Urinary bladder (tissue), 4 donors: ENCODE measurements around the gene HFE. TPM values are rescaled to one million over a fixed set of nuclear protein-coding genes. Genes with fewer than 3 reads are reported as not detected.

Experiments used
- DNase-seq: peaks from one replicate; pipeline ENCODE4 v3.0.0-alpha.2; 2015; ENCODE audit errors: extremely low spot score
- H3K27ac ChIP-seq: one replicate; pipeline ENCODE4 v1.5.1; 2013; ENCODE audit warnings: low read depth, mild to moderate bottlenecking, moderate library complexity
- H3K36me3 ChIP-seq: one replicate; pipeline ENCODE4 v1.6.1; 2013; ENCODE audit warnings: mild to moderate bottlenecking, moderate library complexity; ENCODE audit not compliant: insufficient read depth
- H3K4me1 ChIP-seq: one replicate; pipeline ENCODE4 v1.6.1; 2013; ENCODE audit warnings: mild to moderate bottlenecking, moderate library complexity; ENCODE audit not compliant: insufficient read depth
- H3K4me3 ChIP-seq: one replicate; pipeline ENCODE4 v1.5.1; 2013; ENCODE audit warnings: low read depth, low read length
- WGBS: extraction: QIAGEN DNeasy Blood & Tissue Kit; methylation state at CpG from one replicate; pipeline ENCODE4 v1.1.7; 2013; 5-methylcytosine and 5-hydroxymethylcytosine counted together
- polyA plus RNA-seq: library from polyadenylated mRNA; stranded (reverse); fragments of 200-250 nt; gene quantifications from one replicate; pipeline ENCODE4 v1.2.3, GENCODE V29; 2013
- total RNA-seq: library from RNA; depleted of rRNA; stranded (reverse); fragments of >200 nt; gene quantifications from one replicate; pipeline ENCODE4 v1.2.3, GENCODE V29; 2014
- donor health status: healthy with polysubstance abuse.
- donor health status: healthy.

Gene HFE
- total and polyA plus RNA-seq, 2 donors, result 7.3 to 9.4 TPM

GRCh38 chr6:26123947-26124780 is 36.9 kb downstream of the HFE start:
- Histone ChIP-seq H3K4me1 (no peaks in the 10 kb centered on the region), H3K4me3 (peak overlapping the region; percentile 95), H3K27ac (peak overlapping the region; percentile 99), H3K36me3 (peaks cover 2% of the 10 kb centered on the region)
- under 1% methylated on average over 45 of the region's 45 CpGs for WGBS
- peak; percentile 98 for DNase-seq

GRCh38 chr6:26124781-26125685 is 37.8 kb downstream of the HFE start:
- peaks cover 2% of the 10 kb centered on the region for H3K36me3 ChIP-seq
- under 1% methylated on average over 22 of the region's 22 CpGs for WGBS
- no peaks in the 10 kb centered on the region for H3K4me1 ChIP-seq
- DNase-seq, result no peak
- peak overlapping the region; percentile 95 for H3K4me3 ChIP-seq
- peak overlapping the region; percentile 99 for H3K27ac ChIP-seq

DNA sequence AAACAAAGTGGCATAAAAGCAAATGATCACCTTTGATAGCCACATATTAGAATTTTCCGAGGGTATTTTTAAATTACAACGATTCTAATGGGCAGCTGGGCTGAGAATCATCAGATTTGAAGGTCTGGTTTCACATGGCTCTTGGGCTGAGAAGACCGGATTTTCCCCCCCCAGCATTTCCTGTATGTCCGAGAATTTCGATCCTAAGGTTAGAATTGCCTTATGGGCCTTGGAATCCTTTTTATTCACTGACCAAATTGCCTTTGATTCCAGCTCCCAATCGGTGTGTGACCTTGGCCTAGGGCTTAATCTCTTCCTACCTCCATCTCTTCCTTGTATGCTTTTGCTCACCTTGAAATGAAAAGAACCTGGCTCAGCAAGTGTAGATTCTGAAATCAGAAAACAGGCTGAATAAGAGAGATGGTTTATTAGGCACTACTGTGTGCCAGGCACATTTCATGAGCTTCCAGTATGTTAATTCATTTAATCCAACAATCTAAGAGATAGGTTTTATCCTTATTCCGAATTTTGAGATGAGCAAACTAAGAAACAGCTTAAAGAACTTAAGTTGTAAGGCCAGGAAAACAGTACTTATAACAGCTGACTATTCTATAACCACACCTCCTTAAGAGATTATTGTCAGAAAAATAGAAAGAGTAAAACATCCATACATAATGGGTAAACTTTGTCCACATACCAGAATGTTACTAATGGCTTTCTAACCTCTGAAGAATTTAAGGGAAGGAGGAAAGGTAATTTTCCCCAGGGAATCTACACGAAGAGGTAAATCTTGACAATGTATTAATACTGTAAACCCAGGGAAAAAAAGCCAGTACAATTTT is 39.4 kb downstream of the HFE start:
- H3K4me1 ChIP-seq, result no peaks in the 10 kb centered on the region
- WGBS, result 10% methylated on average over 8 of the region's 8 CpGs
- H3K36me3 ChIP-seq, result peaks cover 2% of the 10 kb centered on the region
- peak overlapping the region; percentile 99 for H3K27ac ChIP-seq
- peak overlapping the region; percentile 95 for H3K4me3 ChIP-seq
- DNase-seq, result peak; percentile 49

GRCh38 chr6:26128013-26128771 is 41.0 kb downstream of the HFE start:
- no peak for DNase-seq
- no peak overlapping the region for H3K4me3 ChIP-seq
- peaks cover 3% of the 10 kb centered on the region for H3K36me3 ChIP-seq
- no peaks in the 10 kb centered on the region for H3K4me1 ChIP-seq
- no peak overlapping the region for H3K27ac ChIP-seq
- WGBS, result 87% methylated on average over 5 of the region's 5 CpGs

GRCh38 chr6:26129656-26130055 is 42.4 kb downstream of the HFE start:
- DNase-seq, result no peak
- 84% methylated on average over 1 of the region's 1 CpG for whole genome bisulfite sequencing
- Histone ChIP-seq H3K27ac (no peak overlapping the region), H3K36me3 (peaks cover 3% of the 10 kb centered on the region), H3K4me1 (no peaks in the 10 kb centered on the region), H3K4me3 (no peak overlapping the region)

GRCh38 chr6:26130581-26131249 is 43.5 kb downstream of the HFE start:
- 93% methylated on average over 6 of the region's 6 CpGs for WGBS
- no peak overlapping the region for H3K27ac ChIP-seq
- no peak overlapping the region for H3K4me3 ChIP-seq
- DNase-seq, result no peak
- H3K4me1 ChIP-seq, result no peaks in the 10 kb centered on the region
- H3K36me3 ChIP-seq, result peaks cover 3% of the 10 kb centered on the region

GRCh38 chr6:26131618-26132017 is 44.4 kb downstream of the HFE start:
- Histone ChIP-seq H3K36me3 (peaks cover 3% of the 10 kb centered on the region), H3K4me3 (no peak overlapping the region), H3K4me1 (no peaks in the 10 kb centered on the region), H3K27ac (no peak overlapping the region)
- whole genome bisulfite sequencing, result 82% methylated on average over 3 of the region's 3 CpGs
- no peak for DNase-seq

- Histone ChIP-seq H3K27ac (no peak overlapping the region), H3K36me3 (peaks cover 1% of the 10 kb centered on the region), H3K4me3 (no peak overlapping the region), H3K4me1 (no peaks in the 10 kb centered on the region)
- WGBS, result 89% methylated on average over 2 of the region's 2 CpGs
- DNase-seq, result no peak
Measured at GRCh38 chr6:26133730-26134129, 46.5 kb downstream of the HFE start.

DNA sequence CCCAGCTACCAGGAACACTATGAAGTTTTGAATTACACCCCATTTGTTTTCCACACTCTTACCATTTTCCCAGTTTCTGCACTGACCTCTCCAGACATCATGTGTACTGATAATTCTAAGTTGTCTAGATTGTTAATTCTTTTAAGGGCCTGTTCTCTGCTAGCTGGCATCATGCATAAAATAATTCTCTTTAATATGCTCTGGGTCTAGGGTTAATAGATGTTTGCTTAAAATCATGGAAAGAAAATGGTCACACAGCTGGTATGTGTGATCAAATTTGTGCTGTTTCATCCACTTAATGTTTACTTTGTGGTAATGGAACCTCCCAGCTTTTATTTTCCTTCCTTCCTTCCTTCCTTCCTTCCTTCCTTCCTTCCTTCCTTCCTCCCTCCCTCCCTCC is 49.1 kb downstream of the HFE start:
- Histone ChIP-seq H3K4me1 (no peaks in the 10 kb centered on the region), H3K27ac (no peak overlapping the region), H3K36me3 (peaks cover 1% of the 10 kb centered on the region), H3K4me3 (no peak overlapping the region)
- DNase-seq, result no peak

- no peaks in the 10 kb centered on the region for H3K4me1 ChIP-seq
- WGBS, result 98% methylated on average over 4 of the region's 4 CpGs
- H3K27ac ChIP-seq, result no peak overlapping the region
- no peak for DNase-seq
- H3K4me3 ChIP-seq, result no peak overlapping the region
- no peaks in the 10 kb centered on the region for H3K36me3 ChIP-seq
Measured at GRCh38 chr6:26140254-26140966, 53.2 kb downstream of the HFE start.

DNA sequence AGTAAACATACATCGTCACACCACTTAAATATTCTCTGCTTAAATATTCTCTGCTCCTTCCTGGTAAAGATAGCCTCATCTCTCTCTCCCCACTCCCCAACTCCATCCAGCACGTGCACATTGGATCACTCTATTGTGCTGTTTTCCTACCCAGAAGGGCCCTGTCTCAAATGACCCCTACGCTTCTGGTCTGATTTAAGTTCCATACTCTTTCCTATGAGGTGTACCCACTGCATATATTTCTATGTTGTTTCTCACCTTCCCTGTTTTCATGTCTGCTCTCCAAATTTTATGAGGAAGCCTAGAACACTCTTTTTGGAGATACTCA is 53.7 kb downstream of the HFE start:
- Histone ChIP-seq H3K36me3 (no peaks in the 10 kb centered on the region), H3K27ac (no peak overlapping the region), H3K4me1 (no peaks in the 10 kb centered on the region), H3K4me3 (no peak overlapping the region)
- 88% methylated on average over 3 of the region's 3 CpGs for WGBS
- no peak for DNase-seq

GRCh38 chr6:26141378-26141904 is 54.2 kb downstream of the HFE start:
- Histone ChIP-seq H3K36me3 (no peaks in the 10 kb centered on the region), H3K4me3 (no peak overlapping the region), H3K4me1 (no peaks in the 10 kb centered on the region), H3K27ac (no peak overlapping the region)
- no peak for DNase-seq
- WGBS, result 81% methylated on average over 4 of the region's 4 CpGs
